ENCODE results near the gene EPG5. TPM values are rescaled to one million over a fixed set of nuclear protein-coding genes. Genes with fewer than 3 reads are reported as not detected.
A peak's percentile ranks its signal among the peaks of the same experiment; 100 is the strongest.

EPG5 gene
- total and polyA plus RNA-seq, 10 of the 15 experiments (the other 5 are each of a cell fraction or from before 2014, with no cell fraction given), result 1.9 to 27.7 (median 9.0) TPM

GRCh38 chr18:45967007-45967706 is at the start of gene EPG5 (continued):
- TF ChIP-seq SP1 (IDR thresholded peaks at IDR 0.05; ENCODE audit: low read depth, low read length), result peak; percentile 79
- peak; percentile 79 for TF ChIP-seq POLR2A (IDR thresholded peaks at IDR 0.05; ENCODE audit: low read depth, low read length)
- TF ChIP-seq ATF7 (IDR thresholded peaks at IDR 0.05; ENCODE audit: low read depth), result peak; percentile 68
- TF ChIP-seq PBX3 (IDR thresholded peaks at IDR 0.05; ENCODE audit: insufficient replicate concordance, low read depth, low read length), result peak; percentile 8
- peak; percentile 74 for TF ChIP-seq CHD2 (IDR thresholded peaks at IDR 0.05; ENCODE audit: borderline replicate concordance, low read depth, low read length)
- no peak for TF ChIP-seq MTA2 (IDR thresholded peaks at IDR 0.05; ENCODE audit: low read depth)
- TF ChIP-seq RBBP5 (conservative IDR thresholded peaks at IDR 0.05), result no peak
- peak; percentile 54; the same call in 1 of the 2 replicates for TF ChIP-seq TAF1 (IDR thresholded peaks at IDR 0.05; ENCODE audit: borderline replicate concordance, low read depth, low read length)
- TF ChIP-seq RAD51 (IDR thresholded peaks at IDR 0.05), result peak; percentile 92
- 0 out of 2 replicates have a peak, but pooled peaks have one; percentile 65 for TF ChIP-seq POLR2AphosphoS2 (IDR thresholded peaks at IDR 0.05; ENCODE audit: low read depth, low read length)
- 0 out of 2 replicates have a peak, but pooled peaks have one; percentile 40 for TF ChIP-seq ELK1 (IDR thresholded peaks at IDR 0.05; ENCODE audit: low read depth, low read length)
- TF ChIP-seq STAT1 (conservative IDR thresholded peaks at IDR 0.05), result no peak
- TF ChIP-seq POU2F2 (IDR thresholded peaks at IDR 0.05; ENCODE audit: borderline replicate concordance, low read depth, low read length), result peak; percentile 70; the same call in 2 of the 3 replicates
- TF ChIP-seq YY1 (IDR thresholded peaks at IDR 0.05; ENCODE audit: low read depth, low read length), result peak; percentile 56; the same call in 1 of the 2 replicates
- TF ChIP-seq RB1 (IDR thresholded peaks at IDR 0.05; ENCODE audit: borderline replicate concordance), result 0 out of 2 replicates have a peak, but pooled peaks have one; percentile 46
- no peak for TF ChIP-seq BCL11A (IDR thresholded peaks at IDR 0.05; ENCODE audit: low read depth, low read length)
- no peak for TF ChIP-seq RCOR1 (conservative IDR thresholded peaks at IDR 0.05; ENCODE audit: low read depth, low read length)
